NCI-H1694 (cell line): ENCODE measurements around the gene CHST8.
A peak's percentile ranks its signal among the peaks of the same experiment; 100 is the strongest.
"Not testable (repeated sequence)": the region's sequence is repeated elsewhere in the genome, so short reads cannot be mapped to it uniquely, and the experiment has no call there.

Source experiments
- DNase-seq: peaks from one replicate; lab custom pipeline; 2025; lab: John Stamatoyannopoulos, UW

The CHST8 gene

GRCh38 chr19:33621811-33622504 lies at the start of gene CHST8:
Gene CHST8, plus strand, starts transcription at chr19:33621953. Its CDS starts 67,309 bp downstream, at chr19:33689262.
- peak; percentile 53 for DNase-seq

GRCh38 chr19:33572929-33573328 lies 48.8 kb upstream of the CHST8 start:
- DNase-seq, result no peak

- DNase-seq, result no peak
These were observed 46.9 kb upstream of the CHST8 start for GRCh38 chr19:33574824-33575223.

GRCh38 chr19:33578697-33579096 lies 43.1 kb upstream of the CHST8 start:
- DNase-seq, result no peak

- DNase-seq, result no peak
These were observed 41.6 kb upstream of the CHST8 start for GRCh38 chr19:33580026-33580644.

- no peak for DNase-seq
These were observed 41.1 kb upstream of the CHST8 start for GRCh38 chr19:33580645-33581037.

- DNase-seq, result no peak
These were observed 38.8 kb upstream of the CHST8 start for GRCh38 chr19:33582914-33583313.

GRCh38 chr19:33587150-33587549 lies 34.6 kb upstream of the CHST8 start:
- DNase-seq, result no peak

- DNase-seq, result no peak
These were observed 31.5 kb upstream of the CHST8 start for GRCh38 chr19:33590224-33590623.

- DNase-seq, result no peak
These were observed 26.0 kb upstream of the CHST8 start for GRCh38 chr19:33595783-33596182.

- no peak for DNase-seq
These were observed 20.2 kb upstream of the CHST8 start for GRCh38 chr19:33601583-33601982.

GRCh38 chr19:33602576-33603204 lies 19.1 kb upstream of the CHST8 start:
- DNase-seq, result no peak

- no peak for DNase-seq
These were observed 18.4 kb upstream of the CHST8 start for GRCh38 chr19:33603377-33603776.

GRCh38 chr19:33604651-33605050 lies 17.1 kb upstream of the CHST8 start:
- DNase-seq, result peak; percentile 84

GRCh38 chr19:33605803-33606295 lies 15.9 kb upstream of the CHST8 start:
- DNase-seq, result not testable (repeated sequence)

- peak; percentile 80 for DNase-seq
These were observed 15.2 kb upstream of the CHST8 start for GRCh38 chr19:33606556-33606955.

GRCh38 chr19:33609353-33609752 lies 12.4 kb upstream of the CHST8 start:
- DNase-seq, result no peak

- DNase-seq, result no peak
These were observed 11.2 kb upstream of the CHST8 start for GRCh38 chr19:33610588-33610987.

GRCh38 chr19:33612928-33613619 lies 8.7 kb upstream of the CHST8 start:
- DNase-seq, result no peak

- no peak for DNase-seq
These were observed 8.1 kb upstream of the CHST8 start for GRCh38 chr19:33613620-33614000.

- no peak for DNase-seq
These were observed 5.4 kb upstream of the CHST8 start for GRCh38 chr19:33616346-33616745.

- DNase-seq, result no peak
These were observed 4.9 kb upstream of the CHST8 start for GRCh38 chr19:33616857-33617256.

GRCh38 chr19:33618363-33618762 lies 3.4 kb upstream of the CHST8 start:
- not testable (repeated sequence) for DNase-seq
